GM19463 (cell line): ENCODE results near the gene UBA7.
"Not testable (repeated sequence)": the region's sequence is repeated elsewhere in the genome, so short reads cannot be mapped to it uniquely, and the experiment has no call there.

ENCODE experiments used
- ATAC-seq: cut with Tn5 transposase; IDR thresholded peaks from one replicate; pipeline ENCODE4 v1.9.1; 2021; ENCODE audit warnings: mild to moderate bottlenecking, moderate library complexity; ENCODE audit not compliant: unreplicated experiment

The UBA7 gene, protein sequence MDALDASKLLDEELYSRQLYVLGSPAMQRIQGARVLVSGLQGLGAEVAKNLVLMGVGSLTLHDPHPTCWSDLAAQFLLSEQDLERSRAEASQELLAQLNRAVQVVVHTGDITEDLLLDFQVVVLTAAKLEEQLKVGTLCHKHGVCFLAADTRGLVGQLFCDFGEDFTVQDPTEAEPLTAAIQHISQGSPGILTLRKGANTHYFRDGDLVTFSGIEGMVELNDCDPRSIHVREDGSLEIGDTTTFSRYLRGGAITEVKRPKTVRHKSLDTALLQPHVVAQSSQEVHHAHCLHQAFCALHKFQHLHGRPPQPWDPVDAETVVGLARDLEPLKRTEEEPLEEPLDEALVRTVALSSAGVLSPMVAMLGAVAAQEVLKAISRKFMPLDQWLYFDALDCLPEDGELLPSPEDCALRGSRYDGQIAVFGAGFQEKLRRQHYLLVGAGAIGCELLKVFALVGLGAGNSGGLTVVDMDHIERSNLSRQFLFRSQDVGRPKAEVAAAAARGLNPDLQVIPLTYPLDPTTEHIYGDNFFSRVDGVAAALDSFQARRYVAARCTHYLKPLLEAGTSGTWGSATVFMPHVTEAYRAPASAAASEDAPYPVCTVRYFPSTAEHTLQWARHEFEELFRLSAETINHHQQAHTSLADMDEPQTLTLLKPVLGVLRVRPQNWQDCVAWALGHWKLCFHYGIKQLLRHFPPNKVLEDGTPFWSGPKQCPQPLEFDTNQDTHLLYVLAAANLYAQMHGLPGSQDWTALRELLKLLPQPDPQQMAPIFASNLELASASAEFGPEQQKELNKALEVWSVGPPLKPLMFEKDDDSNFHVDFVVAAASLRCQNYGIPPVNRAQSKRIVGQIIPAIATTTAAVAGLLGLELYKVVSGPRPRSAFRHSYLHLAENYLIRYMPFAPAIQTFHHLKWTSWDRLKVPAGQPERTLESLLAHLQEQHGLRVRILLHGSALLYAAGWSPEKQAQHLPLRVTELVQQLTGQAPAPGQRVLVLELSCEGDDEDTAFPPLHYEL

DNA sequence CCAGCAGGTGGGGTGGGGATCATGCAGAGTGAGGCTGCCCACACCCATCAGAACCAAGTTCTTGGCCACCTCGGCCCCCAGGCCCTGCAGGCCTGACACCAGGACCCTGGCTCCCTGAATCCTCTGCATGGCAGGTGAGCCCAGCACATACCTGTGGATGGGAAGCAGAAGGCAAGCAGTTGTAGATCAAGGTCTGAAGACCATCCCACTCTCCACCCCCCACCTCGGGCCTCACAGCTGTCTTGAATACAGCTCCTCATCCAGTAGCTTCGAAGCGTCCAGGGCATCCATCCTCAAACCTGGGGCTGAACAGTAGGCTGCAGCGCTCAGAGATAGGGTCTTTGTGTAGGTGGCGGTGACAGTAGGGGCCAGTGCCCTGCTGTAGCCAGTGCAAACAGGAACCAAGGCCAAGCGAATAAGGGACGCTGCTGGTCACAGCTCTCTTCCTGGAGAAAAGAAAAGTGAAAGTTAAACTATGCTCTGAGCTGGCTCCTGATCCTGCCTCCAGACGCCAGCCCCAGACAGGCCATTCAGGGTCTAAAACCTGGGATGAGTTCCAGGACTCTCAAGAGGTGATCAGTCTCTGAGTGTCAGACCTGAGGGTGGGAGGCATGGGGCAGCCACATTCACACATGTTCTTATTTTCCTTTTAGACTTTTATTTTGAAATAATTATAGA, at the start of gene UBA7:
Gene UBA7 (minus strand): TSS at position 457 of the 678 bp plus-strand sequence. CDS start 166 bp downstream, at position 291.
- ATAC-seq, result peak; percentile 77

DNA sequence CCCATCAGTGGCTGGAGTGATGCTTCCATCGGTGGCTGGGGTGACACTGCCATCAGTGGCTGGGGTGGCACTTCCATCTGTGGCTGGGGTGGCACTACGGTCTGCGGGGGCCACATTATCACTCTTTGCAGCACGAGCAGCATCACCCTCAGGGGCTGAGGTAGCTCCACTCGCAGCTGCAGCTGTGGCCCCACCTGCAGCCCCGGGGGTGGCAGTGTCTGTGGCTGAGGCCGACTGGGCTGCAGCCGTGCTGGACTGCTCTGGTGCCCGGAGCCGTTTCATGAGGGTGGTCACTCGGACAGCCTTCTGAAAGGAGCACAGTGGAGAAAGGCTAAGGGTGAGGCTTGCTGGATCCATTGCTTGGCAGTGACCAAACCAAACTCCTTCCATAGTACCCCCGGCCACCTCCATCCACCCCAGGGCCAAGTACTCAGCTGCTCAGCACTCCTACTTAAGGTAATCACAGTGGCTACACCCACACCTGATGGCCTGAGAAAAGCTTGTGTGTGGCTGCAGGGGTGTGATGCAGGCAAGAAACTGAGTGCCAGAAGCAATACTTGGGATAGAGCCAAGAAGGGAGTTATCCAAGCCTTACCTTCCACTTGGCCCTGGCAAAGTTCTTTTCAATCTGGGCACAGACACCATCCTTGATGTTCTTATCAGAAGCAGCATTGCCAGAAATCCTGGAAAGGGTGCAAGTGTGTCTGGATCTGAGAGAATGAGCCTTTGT, 46.0 kb upstream of the UBA7 start:
- ATAC-seq, result no peak

DNA sequence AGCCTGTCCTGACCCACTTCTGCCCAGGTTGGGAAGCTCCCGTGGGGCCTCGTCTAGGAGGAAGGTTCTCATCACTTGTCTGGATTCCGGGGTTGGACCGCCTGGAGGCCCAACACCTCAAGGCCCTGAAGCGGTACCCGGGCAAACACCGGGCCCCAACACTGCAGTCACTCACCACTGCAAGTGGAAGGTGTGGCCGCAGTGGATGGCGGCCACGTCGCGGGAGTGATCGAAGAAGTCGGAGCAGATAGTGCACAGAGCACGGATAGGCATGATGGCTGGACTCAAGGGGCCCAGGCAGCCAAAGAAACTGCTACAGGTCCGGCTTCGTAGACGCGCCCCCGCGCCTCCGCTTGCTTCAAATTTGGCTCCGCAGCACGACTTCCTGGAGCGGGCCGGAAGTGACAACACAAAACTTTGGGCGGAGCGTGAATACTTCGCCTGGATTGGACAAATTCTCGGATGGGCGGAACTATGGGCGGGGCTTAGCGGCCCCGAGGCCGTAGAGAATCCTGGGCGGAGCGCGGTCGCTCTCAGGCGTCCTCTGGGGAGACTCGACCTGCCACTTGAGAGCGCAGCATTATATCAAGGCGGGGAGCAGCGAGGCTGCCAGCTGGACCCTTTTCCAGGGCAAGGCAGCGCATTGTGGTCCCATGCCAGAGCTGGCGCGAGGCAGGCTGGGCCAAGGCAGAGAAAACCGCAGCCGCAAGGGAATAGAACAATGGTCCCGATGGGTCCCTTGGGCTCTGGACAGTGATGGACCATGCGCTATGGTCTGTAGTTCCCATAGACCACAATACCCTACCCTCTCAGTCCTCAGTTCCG, 42.6 kb upstream of the UBA7 start, which contains the start of gene TRAIP:
Gene TRAIP (minus strand): TSS at position 384 of the 825 bp plus-strand sequence. CDS start 111 bp downstream, at position 273.
- peak; percentile 96 for ATAC-seq

DNA sequence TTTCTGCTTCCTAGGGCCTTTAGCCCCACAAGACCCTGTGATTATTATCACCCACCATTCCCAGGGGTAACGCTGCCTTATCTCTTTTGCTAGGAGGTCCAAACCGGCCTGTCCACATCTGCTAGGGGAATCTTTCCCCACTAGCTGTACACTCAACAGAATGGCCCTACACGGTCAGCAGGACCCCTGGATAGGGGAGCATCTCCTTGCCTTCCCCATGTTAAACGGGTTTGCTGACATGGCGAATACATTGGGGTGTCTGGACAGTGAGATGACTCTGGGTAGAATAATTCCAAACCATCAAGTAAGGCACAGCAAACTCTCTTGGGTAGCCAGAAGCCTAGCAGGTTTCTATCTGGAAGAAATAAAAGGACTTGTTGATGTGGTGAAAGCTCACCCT, 41.9 kb upstream of the UBA7 start:
- no peak for ATAC-seq

DNA sequence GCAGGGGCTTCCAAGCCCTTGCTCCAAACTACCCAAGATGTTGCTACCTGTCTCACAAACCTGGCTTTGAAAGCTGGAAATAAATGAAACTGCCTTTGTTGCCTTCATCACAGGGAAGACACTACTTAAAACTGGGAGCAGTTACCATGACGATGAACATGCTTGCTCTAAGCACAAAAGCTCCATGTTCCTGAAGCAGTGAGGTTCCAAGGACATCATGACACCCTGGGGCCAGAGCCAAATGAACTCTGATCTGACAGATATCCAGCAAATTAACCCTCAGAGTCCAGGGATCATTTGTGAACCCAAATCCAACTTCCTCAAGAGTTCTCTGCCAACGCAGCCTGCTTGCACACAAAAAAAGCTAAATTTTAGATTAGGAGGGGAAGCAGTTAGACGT, 31.9 kb upstream of the UBA7 start:
- ATAC-seq, result no peak

DNA sequence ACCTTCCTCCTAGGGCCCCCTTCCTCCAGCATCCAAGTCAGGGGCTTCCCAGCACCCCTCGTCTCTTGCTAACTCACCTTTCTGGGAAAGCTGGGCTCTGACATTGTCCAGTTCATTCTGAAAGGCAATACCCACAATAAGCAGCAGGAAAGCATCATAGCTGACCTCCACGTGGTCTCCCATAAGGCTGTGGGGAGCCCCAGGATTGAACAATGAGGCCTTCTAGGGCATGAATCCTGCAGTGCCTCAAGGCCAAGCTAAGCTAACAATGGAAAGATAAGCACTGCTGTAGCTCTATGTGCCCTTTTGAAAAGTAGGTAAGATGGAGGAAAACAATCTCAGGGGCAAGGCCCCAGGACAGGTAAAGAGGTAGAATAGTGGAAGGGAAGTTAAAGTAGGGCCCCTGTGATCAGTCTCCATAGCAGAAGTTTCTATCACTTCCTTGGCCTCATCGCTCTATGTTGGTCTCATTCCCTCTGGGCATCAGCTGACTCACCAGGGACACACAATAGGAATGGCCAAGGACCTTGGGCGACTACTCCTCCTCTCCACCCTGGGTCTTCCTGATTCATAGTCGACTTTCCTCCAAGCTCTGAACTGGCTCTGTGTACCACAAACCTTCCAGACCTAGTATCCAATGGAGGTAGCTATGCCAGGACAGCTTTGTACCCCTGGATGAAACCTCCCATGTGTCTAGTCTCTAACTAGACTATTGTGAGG, 30.9 kb upstream of the UBA7 start:
- ATAC-seq, result no peak

DNA sequence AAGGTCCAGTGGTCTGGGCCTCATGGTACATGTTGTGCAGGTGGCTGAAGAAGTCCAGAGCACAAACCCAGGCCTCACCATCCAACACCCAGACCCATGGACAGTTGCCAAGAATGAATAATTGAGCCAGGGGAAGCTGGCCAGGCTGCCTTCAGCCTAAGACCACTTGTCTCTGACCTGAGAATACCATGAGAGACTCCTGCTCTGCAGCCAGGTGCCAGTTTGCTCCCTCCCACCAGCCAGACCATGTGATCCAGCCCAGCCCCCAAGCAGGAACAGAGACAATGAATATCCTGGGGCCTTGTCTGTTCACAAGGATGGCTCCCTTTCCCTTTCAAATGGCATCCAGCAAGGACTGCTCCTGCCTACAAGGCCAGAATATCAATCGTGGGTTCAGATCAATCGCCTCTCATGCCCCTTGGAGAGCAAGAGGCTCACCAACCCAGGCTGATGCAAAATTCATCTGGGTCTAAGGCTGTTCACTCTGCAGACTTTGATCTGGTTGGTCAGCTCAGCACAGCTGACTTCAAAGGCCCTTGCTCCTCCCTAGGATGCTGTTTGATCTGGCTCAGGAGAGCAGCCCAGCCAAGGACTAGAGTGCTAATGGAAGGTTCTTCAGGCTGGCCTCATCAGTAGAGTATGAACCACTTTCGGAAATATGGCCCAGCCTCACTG, 29.2 kb upstream of the UBA7 start:
- ATAC-seq, result no peak

DNA sequence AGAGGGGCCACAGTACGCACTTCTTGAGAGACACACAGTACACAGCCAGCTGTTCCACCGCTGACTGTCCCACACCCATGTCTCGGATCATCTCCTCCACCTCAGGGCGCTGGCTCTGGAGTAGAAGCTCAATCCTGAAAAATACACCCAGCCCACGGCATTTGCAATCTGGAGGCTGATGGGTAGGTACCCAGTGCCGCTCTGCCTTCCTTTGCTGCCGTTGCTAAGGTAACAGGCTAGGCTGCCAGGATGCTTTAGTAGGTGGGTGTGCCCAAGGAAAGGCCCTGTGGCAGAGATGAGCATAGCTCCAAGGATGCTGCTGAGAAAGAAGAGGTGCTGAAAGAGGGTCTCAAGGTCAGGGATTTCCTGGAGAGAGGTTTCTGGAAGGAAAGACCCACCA, 28.1 kb upstream of the UBA7 start:
- no peak for ATAC-seq

DNA sequence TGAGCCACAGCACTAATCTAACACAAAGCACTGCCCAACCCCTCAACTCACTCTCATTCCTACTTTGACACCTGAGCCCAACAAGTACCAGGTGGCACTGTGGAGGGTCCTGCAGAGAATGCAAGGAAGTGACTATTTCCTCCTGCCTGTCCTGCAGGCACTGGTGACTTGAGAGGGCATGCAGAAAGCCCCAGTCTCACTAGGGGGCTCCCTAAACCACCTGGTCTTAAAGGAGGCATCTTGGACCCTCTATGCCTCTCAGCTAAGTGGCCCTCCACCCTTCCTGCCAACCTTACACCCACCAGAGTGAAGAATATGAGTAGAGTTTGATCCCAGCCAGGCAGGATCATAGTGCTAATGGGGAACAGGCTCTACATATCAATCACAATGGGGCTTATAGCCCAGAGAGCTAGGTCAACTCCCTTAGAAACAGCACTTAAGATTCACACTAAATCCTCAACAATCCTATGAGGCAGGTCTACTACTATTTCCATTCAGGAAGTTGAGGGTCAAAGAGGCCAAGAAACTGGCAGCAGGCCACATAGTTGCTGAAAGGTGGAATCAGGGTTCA, 27.5 kb upstream of the UBA7 start:
- ATAC-seq, result no peak

DNA sequence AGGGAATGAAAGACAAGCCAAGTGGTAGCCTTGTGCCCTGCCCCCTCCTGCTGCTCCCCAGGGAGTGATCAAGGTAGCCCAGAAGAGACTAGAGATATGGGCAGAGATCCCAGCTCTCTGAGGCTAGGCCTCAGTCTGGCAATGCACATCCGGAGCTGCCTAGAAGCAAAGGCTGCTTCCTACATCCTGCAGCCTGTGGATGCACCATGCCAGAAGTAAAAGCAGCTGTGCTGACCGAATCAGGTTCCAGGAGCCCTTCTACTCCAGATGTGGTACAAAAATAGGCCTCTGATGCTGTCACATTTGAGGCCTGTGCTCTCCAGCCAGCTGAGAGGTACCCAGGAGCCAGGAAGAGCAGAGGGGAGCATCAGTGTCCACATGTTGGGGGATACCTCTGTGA, 26.6 kb upstream of the UBA7 start:
- no peak for ATAC-seq

DNA sequence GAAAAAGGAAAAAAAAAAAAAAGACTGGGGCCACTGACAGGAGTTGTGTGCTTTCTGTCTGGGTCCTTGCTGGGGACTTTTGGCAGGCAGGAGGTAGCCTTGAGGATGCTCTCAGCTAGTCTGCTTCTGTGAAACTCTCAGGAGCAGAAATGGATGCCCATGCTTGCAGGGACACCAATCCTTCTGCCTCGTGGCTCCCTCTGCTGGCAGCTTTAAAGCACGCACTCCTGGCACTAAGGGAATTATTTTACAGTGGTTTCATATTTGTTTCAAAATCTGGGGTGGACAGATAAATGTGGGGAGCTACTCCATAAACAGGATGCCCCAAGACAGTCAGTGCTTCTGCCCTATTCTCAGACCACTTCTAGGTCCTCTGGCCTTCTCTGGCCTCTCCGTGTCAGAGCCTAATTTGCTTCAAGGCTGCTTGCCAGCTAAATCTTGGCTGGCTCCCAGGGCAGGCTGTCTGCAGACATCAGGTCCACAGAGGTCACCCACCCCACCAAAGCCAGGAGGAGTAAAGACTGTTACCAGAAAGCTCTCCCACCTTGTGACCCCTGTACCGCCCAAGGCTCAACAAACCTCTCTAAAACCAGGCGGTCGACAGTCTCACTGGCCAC, 25.5 kb upstream of the UBA7 start:
- no peak for ATAC-seq

DNA sequence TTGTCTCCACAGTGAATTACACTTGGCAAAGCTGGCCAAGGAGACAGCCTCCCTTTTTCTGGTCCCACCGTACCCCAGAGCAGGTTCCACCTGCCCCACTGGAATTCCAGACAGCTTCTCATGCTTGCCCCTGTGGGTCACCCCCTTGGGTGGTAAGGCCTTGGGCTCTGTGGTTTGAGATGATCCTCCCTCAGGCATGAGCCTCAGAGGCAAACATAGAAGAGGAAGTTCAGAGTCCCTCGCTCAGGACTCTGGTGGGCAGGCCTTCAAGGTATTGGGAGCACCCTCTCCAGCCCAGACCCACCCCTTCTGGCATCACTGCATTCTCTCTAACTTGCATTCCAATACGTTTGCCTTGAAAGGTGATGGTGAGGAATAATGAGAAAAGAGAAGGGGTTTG, 17.6 kb upstream of the UBA7 start:
- no peak for ATAC-seq

DNA sequence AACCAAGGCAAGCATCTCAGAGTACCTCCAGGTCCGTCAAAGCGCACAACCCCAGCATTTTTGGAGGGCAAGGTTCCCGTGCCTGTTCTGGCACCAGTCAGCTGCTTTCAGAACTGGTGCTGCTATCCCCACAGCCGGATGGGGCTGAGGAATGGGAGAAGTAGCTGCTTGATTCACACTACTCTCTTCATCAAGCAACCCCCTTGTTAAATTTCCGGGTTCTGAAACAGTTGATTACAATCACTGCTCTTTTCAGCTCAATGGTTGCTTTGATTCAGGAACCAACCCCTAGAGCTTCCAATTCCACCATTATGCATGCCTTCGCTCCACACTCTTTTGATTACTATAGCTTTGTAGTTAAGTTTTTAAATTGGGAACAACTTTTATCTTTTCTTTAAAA, 12.3 kb upstream of the UBA7 start:
- no peak for ATAC-seq

DNA sequence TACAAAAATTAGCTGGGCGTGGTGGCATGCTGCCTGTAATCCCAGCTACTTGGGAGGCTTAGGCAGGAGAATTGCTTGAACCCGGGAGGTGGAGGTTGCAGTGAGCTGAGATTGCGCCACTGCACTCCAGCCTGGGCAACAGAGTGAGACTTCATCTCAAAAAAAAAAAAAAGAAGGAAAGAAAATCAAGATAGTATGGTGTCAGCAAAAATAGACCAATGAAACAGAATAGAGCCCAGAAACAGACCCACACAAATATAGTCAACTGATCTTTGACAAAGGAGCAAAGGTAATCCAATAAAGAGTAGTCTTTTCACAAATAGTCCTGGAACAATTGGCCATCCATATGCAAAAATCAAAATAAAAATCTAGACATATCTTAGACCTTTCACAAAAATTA, 9.4 kb upstream of the UBA7 start:
- ATAC-seq, result not testable (repeated sequence)

DNA sequence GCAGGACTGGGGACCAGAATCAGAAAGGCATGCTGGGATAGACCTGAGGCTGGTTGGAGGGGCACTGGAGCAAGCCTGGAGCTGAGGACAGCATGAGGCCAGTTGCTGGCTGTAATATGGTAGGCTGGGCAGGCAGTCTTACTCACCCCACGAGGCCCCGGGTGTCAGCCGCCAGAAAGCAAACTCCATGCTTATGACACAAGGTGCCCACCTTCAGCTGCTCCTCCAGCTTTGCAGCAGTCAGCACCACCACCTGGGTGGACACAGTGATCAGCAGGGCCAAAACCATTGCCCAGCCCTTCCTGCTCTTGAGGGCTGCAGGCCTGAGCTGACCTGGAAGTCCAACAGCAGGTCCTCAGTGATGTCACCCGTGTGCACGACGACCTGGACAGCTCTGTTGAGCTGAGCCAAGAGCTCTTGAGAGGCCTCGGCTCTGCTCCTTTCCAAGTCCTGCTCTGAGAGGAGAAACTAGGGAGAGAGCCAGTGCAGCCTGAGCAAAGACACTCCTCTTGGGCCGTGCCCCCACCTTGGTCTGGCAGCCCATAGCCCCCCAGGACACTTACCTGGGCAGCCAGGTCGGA, 747 bp downstream of the UBA7 start:
- no peak for ATAC-seq

DNA sequence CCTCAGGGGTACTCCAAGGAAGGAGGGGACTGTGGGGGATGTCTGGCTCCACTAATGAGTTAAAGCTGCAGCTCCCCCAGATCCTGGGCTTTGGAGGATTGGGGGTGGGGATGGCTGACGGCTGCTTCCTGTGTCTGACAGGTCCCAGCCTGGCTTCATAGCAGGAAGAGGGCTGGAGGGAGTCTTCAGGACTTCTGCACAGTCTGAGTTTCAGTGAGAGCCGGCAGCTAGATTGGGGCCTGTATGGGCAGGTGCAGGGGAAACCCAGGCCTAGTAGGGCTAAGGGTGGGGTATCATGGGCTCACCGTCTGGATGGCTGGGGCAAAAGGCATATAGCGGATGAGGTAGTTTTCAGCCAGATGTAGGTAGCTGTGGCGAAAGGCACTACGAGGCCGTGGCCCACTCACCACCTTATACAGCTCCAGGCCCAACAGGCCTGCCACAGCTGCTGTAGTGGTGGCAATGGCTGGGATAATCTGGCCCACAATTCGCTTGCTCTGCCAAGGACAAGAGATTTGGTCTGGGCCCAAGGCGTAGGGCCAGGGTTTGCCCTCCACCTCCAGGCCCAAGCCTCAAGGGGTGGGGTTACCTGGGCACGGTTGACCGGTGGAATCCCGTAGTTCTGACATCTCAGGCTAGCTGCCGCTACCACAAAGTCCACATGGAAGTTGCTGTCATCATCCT, 6.2 kb downstream of the UBA7 start:
- ATAC-seq, result no peak

DNA sequence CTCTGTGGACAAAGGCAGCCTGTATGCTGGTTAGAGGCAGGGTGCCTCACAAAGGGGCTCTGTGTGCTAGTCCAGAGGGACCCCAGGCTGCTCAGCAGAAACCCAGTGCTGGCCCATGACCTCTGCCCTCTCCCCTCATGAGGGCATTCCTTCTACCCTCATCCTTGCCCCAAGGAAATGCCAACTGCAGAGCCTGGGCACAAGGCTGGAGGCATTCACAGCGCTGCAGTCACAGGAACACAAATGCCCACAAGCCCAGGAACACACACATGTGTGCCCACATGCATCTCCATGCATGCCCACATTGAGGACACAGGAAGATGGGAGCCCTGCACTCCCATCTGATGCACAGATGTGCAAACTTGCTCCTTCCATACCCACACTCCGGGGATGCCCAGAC, 6.9 kb downstream of the UBA7 start:
- ATAC-seq, result no peak
